NB4 (cell line): ENCODE data around the gene INVS.

Experiments used
- DNase-seq: peaks from one replicate; pipeline ENCODE4 v3.0.0; 2010; ENCODE audit warnings: low read depth
- H3K4me3 ChIP-seq: one replicate; pipeline ENCODE4 v1.5.1; 2011; ENCODE audit warnings: mild to moderate bottlenecking, low read depth, low read length, moderate library complexity
- MYC ChIP-seq: IDR thresholded peaks from 2 replicates; pipeline ENCODE4 v1.6.1; 2011; ENCODE audit warnings: low read depth, low read length
- POLR2A ChIP-seq: IDR thresholded peaks from 2 replicates; pipeline ENCODE4 v1.6.1; 2011; ENCODE audit warnings: mild to moderate bottlenecking; ENCODE audit not compliant: insufficient read length; ENCODE audit errors: extremely low read depth
- TF ChIP-seq, protein P1 (sequence below): IDR thresholded peaks from 2 replicates; pipeline ENCODE4 v1.6.1; 2011; ENCODE audit warnings: low read depth, low read length
- TF ChIP-seq, protein P2 (sequence below): IDR thresholded peaks from one replicate; pipeline ENCODE4 v1.5.1; 2012; ENCODE audit warnings: low read depth, low read length

INVS gene

DNA sequence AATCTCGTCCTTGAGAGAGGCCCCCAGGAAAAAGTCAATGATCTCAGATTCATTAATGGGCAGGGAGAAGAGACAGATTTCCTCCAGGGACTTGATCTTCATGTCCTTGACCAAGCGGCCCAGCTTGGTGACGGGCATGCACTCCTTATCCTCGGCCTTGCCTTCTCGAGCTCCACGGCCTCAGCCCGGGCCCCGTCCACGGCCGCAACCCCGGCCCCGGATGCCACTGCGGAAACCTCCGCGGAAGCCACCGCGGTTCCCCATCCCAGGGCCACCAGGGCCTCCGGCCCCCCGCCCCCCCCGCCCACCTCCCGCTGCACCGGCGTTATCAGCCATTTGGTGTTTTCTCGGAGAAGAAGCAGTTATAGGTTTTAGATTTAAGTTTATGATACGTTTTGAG lies 18.3 kb downstream of the INVS start:
- no peak overlapping the region for H3K4me3 ChIP-seq
- no peak for DNase-seq
- TF ChIP-seq MYC (no peak), POLR2A (no peak)
- TF ChIP-seq, protein P1, sequence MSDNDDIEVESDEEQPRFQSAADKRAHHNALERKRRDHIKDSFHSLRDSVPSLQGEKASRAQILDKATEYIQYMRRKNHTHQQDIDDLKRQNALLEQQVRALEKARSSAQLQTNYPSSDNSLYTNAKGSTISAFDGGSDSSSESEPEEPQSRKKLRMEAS: no peak
- TF ChIP-seq, protein P2, sequence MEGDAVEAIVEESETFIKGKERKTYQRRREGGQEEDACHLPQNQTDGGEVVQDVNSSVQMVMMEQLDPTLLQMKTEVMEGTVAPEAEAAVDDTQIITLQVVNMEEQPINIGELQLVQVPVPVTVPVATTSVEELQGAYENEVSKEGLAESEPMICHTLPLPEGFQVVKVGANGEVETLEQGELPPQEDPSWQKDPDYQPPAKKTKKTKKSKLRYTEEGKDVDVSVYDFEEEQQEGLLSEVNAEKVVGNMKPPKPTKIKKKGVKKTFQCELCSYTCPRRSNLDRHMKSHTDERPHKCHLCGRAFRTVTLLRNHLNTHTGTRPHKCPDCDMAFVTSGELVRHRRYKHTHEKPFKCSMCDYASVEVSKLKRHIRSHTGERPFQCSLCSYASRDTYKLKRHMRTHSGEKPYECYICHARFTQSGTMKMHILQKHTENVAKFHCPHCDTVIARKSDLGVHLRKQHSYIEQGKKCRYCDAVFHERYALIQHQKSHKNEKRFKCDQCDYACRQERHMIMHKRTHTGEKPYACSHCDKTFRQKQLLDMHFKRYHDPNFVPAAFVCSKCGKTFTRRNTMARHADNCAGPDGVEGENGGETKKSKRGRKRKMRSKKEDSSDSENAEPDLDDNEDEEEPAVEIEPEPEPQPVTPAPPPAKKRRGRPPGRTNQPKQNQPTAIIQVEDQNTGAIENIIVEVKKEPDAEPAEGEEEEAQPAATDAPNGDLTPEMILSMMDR: no peak

DNA sequence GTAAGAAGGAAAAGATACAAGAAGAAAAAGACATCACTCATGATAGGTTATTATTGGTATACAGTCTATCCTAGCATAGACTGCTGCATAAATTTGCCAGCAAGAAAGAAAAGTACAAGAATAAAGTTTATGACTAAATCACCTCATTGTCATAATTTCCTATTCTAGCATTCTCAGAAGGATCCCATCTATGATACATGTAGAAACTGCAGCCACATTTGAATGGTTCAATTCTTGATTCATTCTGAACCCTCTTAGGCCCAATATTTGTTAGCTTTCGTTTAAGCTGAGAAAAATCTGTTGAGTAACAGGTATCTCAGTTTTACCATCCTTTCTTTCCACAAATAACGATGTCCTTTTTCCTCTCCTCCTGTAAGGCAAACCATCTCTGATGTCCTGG lies 21.2 kb downstream of the INVS start:
- no peak for DNase-seq
- TF ChIP-seq POLR2A (no peak), MYC (no peak)
- TF ChIP-seq, protein P1: no peak
- TF ChIP-seq, protein P2: no peak
- H3K4me3 ChIP-seq: no peak overlapping the region

DNA sequence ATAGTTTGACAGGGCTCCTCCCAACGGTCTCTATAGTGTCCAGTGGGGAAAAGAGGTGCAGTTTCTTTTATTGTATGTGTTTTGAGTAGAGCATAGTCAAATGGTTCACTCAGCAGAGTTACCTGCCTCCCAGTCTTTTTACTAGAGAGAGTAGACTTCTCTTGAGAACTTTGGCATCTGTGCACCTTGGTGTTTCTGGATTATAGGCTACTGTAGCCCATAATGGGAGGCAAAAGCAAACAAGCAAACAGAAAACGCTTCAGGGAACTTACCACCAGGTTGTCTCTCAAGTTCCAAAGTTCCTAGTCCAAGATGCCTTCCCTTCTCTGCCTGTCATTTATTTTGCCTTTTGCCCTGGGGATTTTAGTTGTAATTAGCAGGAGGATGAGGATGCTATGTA lies 26.2 kb downstream of the INVS start:
- TF ChIP-seq, protein P1: no peak
- no peak for TF ChIP-seq MYC
- no peak for TF ChIP-seq POLR2A
- TF ChIP-seq, protein P2: no peak
- no peak overlapping the region for H3K4me3 ChIP-seq
- DNase-seq: no peak

DNA sequence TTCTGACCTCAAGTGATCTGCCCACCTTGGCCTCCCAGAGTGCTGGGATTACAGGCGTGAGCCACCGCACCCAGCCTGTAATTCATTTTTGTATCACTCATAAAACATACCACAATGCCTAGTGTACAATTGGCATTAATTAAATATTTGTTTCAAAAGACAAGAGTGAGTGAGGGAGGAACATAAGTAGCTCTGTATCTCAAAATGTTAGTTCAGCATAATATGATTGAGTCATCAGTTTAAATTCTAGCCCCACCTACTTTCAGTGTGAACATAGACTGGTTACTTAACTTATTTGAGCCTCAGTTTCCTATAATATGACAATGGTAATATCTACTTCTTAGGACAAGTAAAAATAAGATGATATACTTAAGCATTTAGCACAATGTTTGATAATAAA lies 26.9 kb downstream of the INVS start:
- TF ChIP-seq, protein P1: no peak
- TF ChIP-seq, protein P2: no peak
- no peak for TF ChIP-seq POLR2A
- TF ChIP-seq MYC: no peak
- no peak overlapping the region for H3K4me3 ChIP-seq
- no peak for DNase-seq

DNA sequence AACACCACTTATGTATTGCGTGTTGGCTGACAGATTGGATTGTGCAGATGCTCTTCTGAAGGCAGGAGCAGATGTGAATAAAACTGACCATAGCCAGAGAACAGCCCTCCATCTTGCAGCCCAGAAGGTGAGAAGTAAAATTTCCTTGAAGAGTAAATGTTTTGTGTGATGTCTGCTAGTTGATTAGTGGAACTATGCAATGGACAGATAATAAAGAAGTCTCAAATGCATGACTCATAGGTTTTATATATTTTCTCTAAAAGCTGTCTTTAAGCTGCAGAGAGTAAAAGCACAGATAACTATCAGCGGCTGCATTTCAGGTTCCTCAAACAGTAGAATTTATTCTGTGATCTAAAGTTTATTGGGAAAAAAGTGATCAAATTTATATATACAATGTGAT lies 27.4 kb downstream of the INVS start:
- no peak for DNase-seq
- no peak overlapping the region for H3K4me3 ChIP-seq
- TF ChIP-seq POLR2A: no peak
- no peak for TF ChIP-seq MYC
- TF ChIP-seq, protein P2: no peak
- TF ChIP-seq, protein P1: no peak

DNA sequence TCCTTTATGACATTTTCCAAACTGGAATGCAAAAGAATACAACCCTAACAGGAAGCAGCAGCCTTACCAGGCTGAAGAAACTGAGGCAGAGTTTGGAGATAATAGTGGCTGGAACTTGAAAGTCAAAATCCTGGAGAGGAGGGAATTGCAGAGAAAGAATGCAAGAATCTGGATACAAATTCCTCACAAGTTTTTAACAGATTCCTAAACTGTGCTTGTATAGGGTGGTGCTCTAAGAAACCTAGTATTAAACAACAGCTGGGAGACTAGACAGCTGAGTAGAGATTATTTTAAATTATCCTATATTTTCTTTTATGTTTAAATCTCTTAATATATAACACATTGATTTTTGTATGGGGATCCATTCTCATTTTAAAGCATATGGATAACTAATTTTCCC lies 30.7 kb downstream of the INVS start:
- TF ChIP-seq POLR2A (no peak), MYC (no peak)
- TF ChIP-seq, protein P1: no peak
- TF ChIP-seq, protein P2: no peak
- no peak for DNase-seq
- H3K4me3 ChIP-seq: no peak overlapping the region
